PC-9 (cell line): ENCODE results near the gene MAML3. TPM values are rescaled to one million over a fixed set of nuclear protein-coding genes. Genes with fewer than 3 reads are reported as not detected.
A peak's percentile ranks its signal among the peaks of the same experiment; 100 is the strongest.

ENCODE experiments used
- BruUV-seq: library from RNA; stranded (reverse); fragments of 400-500 nt; replicated peaks from 2 replicates; lab custom pipeline; 2021; lab: Mats Ljungman, UMichigan
- CTCF ChIA-PET: fragments of 300-600 bp; sonication (Branson Sonifier 250); formaldehyde crosslinking; loops from one replicate; lab custom pipeline; 2022; ENCODE audit warnings: antibody characterized with exemption; lab: Charles Lee
- POLR2A ChIA-PET: fragments of 300-600 bp; sonication (Branson Sonifier 250); formaldehyde crosslinking; loops from one replicate; lab custom pipeline; 2022; ENCODE audit warnings: antibody characterized with exemption; ENCODE audit not compliant: unreplicated experiment; lab: Charles Lee
- DNase-seq, 2 experiments: peaks; one replicate each; pipeline versions ENCODE4 v3.0.0 to v3.0.0-alpha.2; 2015 to 2022; ENCODE audit warnings: mixed read lengths in 1 of 2
- H2AFZ ChIP-seq: fragments of 200-600 bp; sonication (generic); 2 replicates; pipeline ENCODE4 v1.8.1; 2017; ENCODE audit warnings: antibody characterized with exemption
- H3F3A ChIP-seq: fragments of 200-600 bp; sonication (generic); 2 replicates; pipeline ENCODE4 v1.8.1; 2017; ENCODE audit warnings: antibody characterized with exemption, mild to moderate bottlenecking, low read depth; ENCODE audit not compliant: insufficient read depth
- H3K27ac ChIP-seq: fragments of 200-600 bp; sonication (generic); 2 replicates; pipeline ENCODE4 v1.6.1; 2016; ENCODE audit warnings: mixed run types
- H3K27me3 ChIP-seq: fragments of 200-600 bp; sonication (generic); 2 replicates; pipeline ENCODE4 v1.6.1; 2016; ENCODE audit warnings: low read depth, mixed run types; ENCODE audit not compliant: insufficient read depth
- H3K36me3 ChIP-seq: fragments of 200-600 bp; sonication (generic); 2 replicates; pipeline ENCODE4 v1.6.1; 2016; ENCODE audit warnings: low read depth, mixed run types
- H3K4me1 ChIP-seq: fragments of 200-600 bp; sonication (generic); replicated peaks from 2 replicates; pipeline ENCODE4 v1.6.1; 2016; ENCODE audit warnings: mixed run types; ENCODE audit not compliant: insufficient read depth
- H3K4me2 ChIP-seq: fragments of 200-600 bp; sonication (generic); 2 replicates; pipeline ENCODE4 v1.6.1; 2017; ENCODE audit warnings: mixed run types
- H3K4me3 ChIP-seq: fragments of 200-600 bp; sonication (generic); 2 replicates; pipeline ENCODE4 v1.6.1; 2016; ENCODE audit warnings: mixed run types
- H3K79me2 ChIP-seq: fragments of 200-600 bp; sonication (generic); 2 replicates; pipeline ENCODE4 v1.6.1; 2017; ENCODE audit warnings: low read depth, mixed run types
- H3K9me2 ChIP-seq: fragments of 200-600 bp; sonication (generic); 2 replicates; pipeline ENCODE4 v1.8.1; 2017; ENCODE audit warnings: mild to moderate bottlenecking; ENCODE audit not compliant: insufficient read depth
- H3K9me3 ChIP-seq: fragments of 200-600 bp; sonication (generic); 2 replicates; pipeline ENCODE4 v1.8.1; 2016; ENCODE audit warnings: low read depth; ENCODE audit not compliant: insufficient read depth
- H4K20me1 ChIP-seq: fragments of 200-600 bp; sonication (generic); 2 replicates; pipeline ENCODE4 v1.8.1; 2017; ENCODE audit not compliant: insufficient read depth
- EZH2 ChIP-seq: fragments of 200-600 bp; sonication (generic); IDR thresholded peaks from 2 replicates; pipeline ENCODE4 v1.8.0; 2017; ENCODE audit warnings: antibody characterized with exemption, low read depth
- intact Hi-C: fragments of 100-400 bp; cut with micrococcal nuclease; formaldehyde crosslinking; loops from one replicate; pipeline ENCODE4 v1.10.0; 2022; ENCODE audit not compliant: unreplicated experiment
- total RNA-seq: library from RNA; stranded (reverse); gene quantifications from 2 replicates; pipeline ENCODE4 v1.2.3, GENCODE V29; 2021
- TF ChIP-seq, protein P1 (sequence below): fragments of 200-600 bp; sonication (generic); conservative IDR thresholded peaks from 2 replicates; pipeline ENCODE4 v1.6.1; 2017; ENCODE audit warnings: mixed run types, antibody characterized with exemption, mild to moderate bottlenecking, moderate library complexity

MAML3 gene
- total RNA-seq, 1 experiment from 2014 or later = 15.2 TPM

DNA sequence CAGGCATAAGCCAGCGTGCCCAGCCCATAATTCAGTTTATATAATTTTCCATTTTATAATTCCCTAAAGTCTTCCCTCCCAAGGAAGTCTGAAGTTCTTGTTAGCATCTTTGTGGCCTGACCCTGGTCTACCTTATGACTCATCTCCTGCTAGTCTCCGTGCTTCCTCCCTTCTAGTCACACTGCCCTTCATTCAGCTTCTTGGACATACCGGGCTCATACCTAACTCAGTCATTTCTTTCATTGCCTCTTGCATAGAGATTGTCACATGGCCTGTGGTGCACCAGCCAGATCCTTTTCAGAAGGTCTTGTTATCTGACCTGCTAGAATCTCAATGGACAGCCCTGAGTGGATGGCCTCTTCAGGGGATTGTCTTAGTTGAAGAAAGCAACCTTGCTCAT lies 22.8 kb upstream of the MAML3 start:
- 0 out of 2 replicates have a peak, but pooled peaks cover 5% of the 10 kb centered on the region for H3K4me1 ChIP-seq
- no TSS peak for BruUV-seq
- H4K20me1 ChIP-seq = no peaks in the 10 kb centered on the region
- H3K27ac ChIP-seq = no peak overlapping the region
- H3K36me3 ChIP-seq = no peaks in the 10 kb centered on the region
- no peak overlapping the region for H3K4me2 ChIP-seq
- H3K9me3 ChIP-seq = no peaks in the 10 kb centered on the region
- H3K4me3 ChIP-seq = no peak overlapping the region
- no peaks in the 10 kb centered on the region for H3K27me3 ChIP-seq
- CTCF ChIA-PET = no interaction called here
- DNase-seq = peak; percentile 24 to 44
- no peak for TF ChIP-seq EZH2
- TF ChIP-seq, protein P1, sequence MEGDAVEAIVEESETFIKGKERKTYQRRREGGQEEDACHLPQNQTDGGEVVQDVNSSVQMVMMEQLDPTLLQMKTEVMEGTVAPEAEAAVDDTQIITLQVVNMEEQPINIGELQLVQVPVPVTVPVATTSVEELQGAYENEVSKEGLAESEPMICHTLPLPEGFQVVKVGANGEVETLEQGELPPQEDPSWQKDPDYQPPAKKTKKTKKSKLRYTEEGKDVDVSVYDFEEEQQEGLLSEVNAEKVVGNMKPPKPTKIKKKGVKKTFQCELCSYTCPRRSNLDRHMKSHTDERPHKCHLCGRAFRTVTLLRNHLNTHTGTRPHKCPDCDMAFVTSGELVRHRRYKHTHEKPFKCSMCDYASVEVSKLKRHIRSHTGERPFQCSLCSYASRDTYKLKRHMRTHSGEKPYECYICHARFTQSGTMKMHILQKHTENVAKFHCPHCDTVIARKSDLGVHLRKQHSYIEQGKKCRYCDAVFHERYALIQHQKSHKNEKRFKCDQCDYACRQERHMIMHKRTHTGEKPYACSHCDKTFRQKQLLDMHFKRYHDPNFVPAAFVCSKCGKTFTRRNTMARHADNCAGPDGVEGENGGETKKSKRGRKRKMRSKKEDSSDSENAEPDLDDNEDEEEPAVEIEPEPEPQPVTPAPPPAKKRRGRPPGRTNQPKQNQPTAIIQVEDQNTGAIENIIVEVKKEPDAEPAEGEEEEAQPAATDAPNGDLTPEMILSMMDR = no peak
- H2AFZ ChIP-seq = no peak overlapping the region
- H3F3A ChIP-seq = no peaks in the 10 kb centered on the region
- intact Hi-C loops = no loop called here
- H3K9me2 ChIP-seq = no peaks in the 10 kb centered on the region; the same call in 1 of the 2 replicates
- no peaks in the 10 kb centered on the region for H3K79me2 ChIP-seq
- POLR2A ChIA-PET = no interaction called here

DNA sequence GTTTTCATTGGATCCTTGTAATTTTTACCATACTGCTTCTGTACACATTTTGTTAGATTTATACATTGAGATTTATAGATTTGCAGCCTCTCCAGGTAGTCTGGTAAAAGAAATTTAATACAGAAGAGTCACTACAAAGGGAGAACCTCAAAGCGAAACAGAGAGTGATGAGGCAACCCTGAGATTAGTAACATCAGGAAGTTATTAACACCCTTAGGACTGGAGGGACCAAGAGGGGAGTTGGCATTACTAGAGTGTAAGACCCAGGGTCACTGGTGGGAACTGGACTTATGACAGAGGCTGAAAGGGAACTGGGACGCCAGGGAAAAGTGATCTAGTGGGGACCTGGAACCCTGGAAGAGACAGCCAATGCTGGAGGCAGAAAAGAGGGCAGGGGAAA lies 20.6 kb upstream of the MAML3 start:
- Histone ChIP-seq H3K4me1 (0 out of 2 replicates have a peak, but pooled peaks cover 5% of the 10 kb centered on the region), H4K20me1 (no peaks in the 10 kb centered on the region), H2AFZ (no peak overlapping the region), H3F3A (no peaks in the 10 kb centered on the region), H3K4me2 (no peak overlapping the region), H3K27ac (no peak overlapping the region), H3K9me2 (no peaks in the 10 kb centered on the region; the same call in 1 of the 2 replicates), H3K36me3 (no peaks in the 10 kb centered on the region), H3K27me3 (no peaks in the 10 kb centered on the region), H3K79me2 (no peaks in the 10 kb centered on the region), H3K4me3 (no peak overlapping the region), H3K9me3 (no peaks in the 10 kb centered on the region)
- TF ChIP-seq EZH2 = no peak
- TF ChIP-seq, protein P1 = no peak
- ChIA-PET POLR2A (no interaction called here), CTCF (no interaction called here)
- no peak for DNase-seq
- intact Hi-C loops = no loop called here
- no TSS peak for BruUV-seq

DNA sequence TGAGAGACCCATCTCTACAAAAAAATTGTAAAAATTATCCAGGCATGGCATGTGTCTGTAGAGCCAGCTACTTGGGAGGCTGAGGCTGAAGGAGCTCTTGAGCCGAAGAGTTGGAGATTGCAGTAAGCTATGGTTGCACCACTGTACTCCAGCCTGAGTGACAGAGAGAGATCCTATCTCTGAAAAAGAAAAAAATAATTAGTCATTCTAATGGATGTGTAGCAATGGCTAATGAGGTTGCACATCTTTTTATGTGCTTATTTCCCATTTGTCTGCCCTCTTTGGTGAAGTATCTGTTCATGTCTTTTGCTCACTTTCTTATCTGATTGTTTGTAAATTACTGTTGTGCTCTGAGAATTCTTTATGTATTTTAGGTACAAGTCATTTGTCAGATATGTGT lies 19.0 kb upstream of the MAML3 start:
- no peak overlapping the region for H3K27ac ChIP-seq
- DNase-seq = no peak
- H3K4me3 ChIP-seq = no peak overlapping the region
- no peaks in the 10 kb centered on the region for H3K9me3 ChIP-seq
- 0 out of 2 replicates have a peak, but pooled peaks cover 5% of the 10 kb centered on the region for H3K4me1 ChIP-seq
- intact Hi-C loops = no loop called here
- H3K79me2 ChIP-seq = no peaks in the 10 kb centered on the region
- ChIA-PET CTCF (no interaction called here), POLR2A (no interaction called here)
- H3K9me2 ChIP-seq = no peaks in the 10 kb centered on the region; the same call in 1 of the 2 replicates
- BruUV-seq = no TSS peak
- no peaks in the 10 kb centered on the region for H3K27me3 ChIP-seq
- H4K20me1 ChIP-seq = no peaks in the 10 kb centered on the region
- TF ChIP-seq, protein P1 = no peak
- no peak for TF ChIP-seq EZH2
- no peaks in the 10 kb centered on the region for H3F3A ChIP-seq
- H3K36me3 ChIP-seq = no peaks in the 10 kb centered on the region
- H2AFZ ChIP-seq = no peak overlapping the region
- no peak overlapping the region for H3K4me2 ChIP-seq
